Neuron (in vitro differentiated cells): ENCODE measurements around the gene BTNL2.

Source experiments
- H2AFZ ChIP-seq: one replicate; pipeline ENCODE4 v1.6.1; 2013; ENCODE audit warnings: low read depth, mild to moderate bottlenecking, inconsistent platforms, low read length, moderate library complexity
- H3K27me3 ChIP-seq: one replicate; pipeline ENCODE4 v1.6.1; 2013; ENCODE audit warnings: low read length; ENCODE audit not compliant: insufficient read depth
- H3K36me3 ChIP-seq: one replicate; pipeline ENCODE4 v1.6.1; 2013; ENCODE audit warnings: low read length; ENCODE audit not compliant: insufficient read depth
- H3K4me1 ChIP-seq: one replicate; pipeline ENCODE4 v1.6.1; 2013; ENCODE audit warnings: low read length; ENCODE audit not compliant: insufficient read depth
- H3K4me3 ChIP-seq: 2 replicates; pipeline ENCODE4 v1.5.1; 2013; ENCODE audit warnings: mild to moderate bottlenecking, low read length, moderate library complexity
- H3K9me3 ChIP-seq: one replicate; pipeline ENCODE4 v1.6.1; 2013; ENCODE audit warnings: low read length

Gene BTNL2

GRCh38 chr6:32402812-32403211 lies 4.2 kb downstream of the BTNL2 start:
- Histone ChIP-seq H2AFZ (no peak overlapping the region), H3K27me3 (peaks cover 8% of the 10 kb centered on the region), H3K9me3 (no peaks in the 10 kb centered on the region), H3K4me1 (no peaks in the 10 kb centered on the region), H3K4me3 (no peak overlapping the region), H3K36me3 (no peaks in the 10 kb centered on the region)

- Histone ChIP-seq H3K9me3 (no peaks in the 10 kb centered on the region), H3K4me1 (no peaks in the 10 kb centered on the region), H3K4me3 (no peak overlapping the region), H3K36me3 (no peaks in the 10 kb centered on the region), H2AFZ (no peak overlapping the region), H3K27me3 (peaks cover 8% of the 10 kb centered on the region)
These were observed 5.6 kb downstream of the BTNL2 start for GRCh38 chr6:32401284-32401963.

DNA sequence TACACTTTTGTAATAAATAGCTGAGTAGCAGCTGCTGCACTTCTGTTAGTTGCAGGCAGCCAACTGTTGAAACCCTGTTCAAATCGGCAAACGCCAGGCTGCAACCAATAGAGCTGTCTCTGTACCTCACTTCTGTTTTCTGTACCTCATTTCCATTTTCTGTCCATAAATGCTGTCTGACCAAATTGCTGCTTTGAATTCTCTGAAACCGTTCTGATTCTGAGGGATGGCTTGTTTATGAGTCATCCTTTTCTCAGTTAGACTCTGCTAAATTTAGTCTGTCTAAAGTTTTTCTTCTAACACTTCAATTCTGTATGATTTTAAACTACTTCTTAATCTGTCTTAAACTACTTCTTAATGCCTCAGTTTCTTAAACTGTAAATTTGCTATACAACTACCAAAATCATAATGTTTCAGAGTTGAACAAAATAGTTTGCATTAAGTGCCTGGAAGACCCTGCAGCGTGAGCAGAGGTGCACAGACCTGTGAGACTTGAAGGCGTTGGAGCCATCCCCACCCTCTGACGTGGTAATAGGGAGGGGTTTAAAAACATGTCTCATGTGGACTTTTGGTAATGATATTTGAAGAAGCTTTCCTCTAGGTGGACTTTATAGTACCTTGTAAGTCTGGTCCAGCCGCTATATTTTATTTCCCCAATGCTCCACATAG lies 9.6 kb downstream of the BTNL2 start:
- Histone ChIP-seq H3K4me3 (no peak overlapping the region), H3K27me3 (peaks cover 4% of the 10 kb centered on the region), H3K36me3 (no peaks in the 10 kb centered on the region), H3K4me1 (no peaks in the 10 kb centered on the region), H2AFZ (no peak overlapping the region), H3K9me3 (no peaks in the 10 kb centered on the region)

GRCh38 chr6:32396028-32396427 lies 11.0 kb downstream of the BTNL2 start:
- no peak overlapping the region for H2AFZ ChIP-seq
- no peaks in the 10 kb centered on the region for H3K9me3 ChIP-seq
- no peaks in the 10 kb centered on the region for H3K36me3 ChIP-seq
- H3K27me3 ChIP-seq = peaks cover 4% of the 10 kb centered on the region
- H3K4me3 ChIP-seq = no peak overlapping the region
- H3K4me1 ChIP-seq = no peaks in the 10 kb centered on the region

GRCh38 chr6:32393665-32394420 lies 13.1 kb downstream of the BTNL2 start:
- Histone ChIP-seq H3K9me3 (no peaks in the 10 kb centered on the region), H2AFZ (no peak overlapping the region), H3K4me1 (no peaks in the 10 kb centered on the region), H3K36me3 (no peaks in the 10 kb centered on the region), H3K27me3 (peaks cover 4% of the 10 kb centered on the region), H3K4me3 (no peak overlapping the region)

- H3K36me3 ChIP-seq = no peaks in the 10 kb centered on the region
- no peak overlapping the region for H3K4me3 ChIP-seq
- H3K4me1 ChIP-seq = no peaks in the 10 kb centered on the region
These were observed 15.5 kb downstream of the BTNL2 start for GRCh38 chr6:32391505-32391904.

GRCh38 chr6:32387589-32388340 lies 19.2 kb downstream of the BTNL2 start:
- no peaks in the 10 kb centered on the region for H3K27me3 ChIP-seq
- H2AFZ ChIP-seq = no peak overlapping the region
- H3K36me3 ChIP-seq = no peaks in the 10 kb centered on the region
- H3K9me3 ChIP-seq = no peaks in the 10 kb centered on the region
- H3K4me3 ChIP-seq = no peak overlapping the region
- H3K4me1 ChIP-seq = no peaks in the 10 kb centered on the region

More at GRCh38 chr6:32391505-32391904, 15.5 kb downstream of the BTNL2 start:
- Histone ChIP-seq H3K27me3 (peaks cover 4% of the 10 kb centered on the region), H2AFZ (no peak overlapping the region), H3K9me3 (no peaks in the 10 kb centered on the region)

- no peaks in the 10 kb centered on the region for H3K4me1 ChIP-seq
- H2AFZ ChIP-seq = no peak overlapping the region
- no peaks in the 10 kb centered on the region for H3K9me3 ChIP-seq
- no peak overlapping the region for H3K4me3 ChIP-seq
- no peaks in the 10 kb centered on the region for H3K27me3 ChIP-seq
- H3K36me3 ChIP-seq = no peaks in the 10 kb centered on the region
These were observed 20.9 kb downstream of the BTNL2 start for GRCh38 chr6:32386040-32386439.

DNA sequence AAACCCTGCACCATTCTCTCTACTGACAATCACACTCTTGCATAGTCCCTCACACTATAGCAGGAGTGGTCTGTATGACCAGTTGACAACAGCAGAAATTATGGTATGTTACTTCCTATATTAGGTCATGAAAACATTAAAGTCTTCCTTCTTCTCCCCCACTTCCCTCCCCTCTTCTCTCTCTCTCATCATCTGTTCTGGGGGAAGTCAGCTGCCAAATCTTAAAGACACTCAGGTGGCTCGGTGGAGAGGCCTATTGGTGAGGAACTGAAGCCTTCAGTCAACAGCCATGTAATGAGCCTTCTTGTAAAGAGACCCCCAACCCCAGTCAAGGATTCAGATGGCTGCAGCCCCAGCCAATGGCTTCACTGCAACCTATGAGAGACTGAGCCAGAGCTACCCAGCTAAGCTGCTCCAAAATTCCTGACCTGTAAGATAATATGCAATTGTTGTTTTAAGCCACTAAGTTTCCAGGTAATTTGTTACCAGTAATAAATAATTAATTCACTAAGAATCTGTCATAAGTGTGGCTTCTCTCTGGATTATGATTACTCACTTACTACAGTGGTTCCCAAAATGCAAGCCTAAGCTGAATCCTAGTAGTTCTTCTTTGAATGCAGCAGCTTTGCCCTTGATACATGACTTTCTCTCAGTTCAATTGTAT lies 24.1 kb downstream of the BTNL2 start:
- H3K4me1 ChIP-seq = no peaks in the 10 kb centered on the region
- no peak overlapping the region for H3K4me3 ChIP-seq
- H2AFZ ChIP-seq = no peak overlapping the region
- H3K27me3 ChIP-seq = no peaks in the 10 kb centered on the region
- no peaks in the 10 kb centered on the region for H3K9me3 ChIP-seq
- H3K36me3 ChIP-seq = no peaks in the 10 kb centered on the region

GRCh38 chr6:32379545-32379944 lies 27.4 kb downstream of the BTNL2 start:
- Histone ChIP-seq H3K9me3 (no peaks in the 10 kb centered on the region), H3K4me1 (no peaks in the 10 kb centered on the region), H3K4me3 (no peak overlapping the region), H2AFZ (no peak overlapping the region), H3K27me3 (no peaks in the 10 kb centered on the region), H3K36me3 (no peaks in the 10 kb centered on the region)

- Histone ChIP-seq H3K4me1 (no peaks in the 10 kb centered on the region), H3K36me3 (no peaks in the 10 kb centered on the region), H2AFZ (no peak overlapping the region), H3K9me3 (no peaks in the 10 kb centered on the region), H3K4me3 (no peak overlapping the region), H3K27me3 (no peaks in the 10 kb centered on the region)
These were observed 31.0 kb downstream of the BTNL2 start for GRCh38 chr6:32375739-32376529.

DNA sequence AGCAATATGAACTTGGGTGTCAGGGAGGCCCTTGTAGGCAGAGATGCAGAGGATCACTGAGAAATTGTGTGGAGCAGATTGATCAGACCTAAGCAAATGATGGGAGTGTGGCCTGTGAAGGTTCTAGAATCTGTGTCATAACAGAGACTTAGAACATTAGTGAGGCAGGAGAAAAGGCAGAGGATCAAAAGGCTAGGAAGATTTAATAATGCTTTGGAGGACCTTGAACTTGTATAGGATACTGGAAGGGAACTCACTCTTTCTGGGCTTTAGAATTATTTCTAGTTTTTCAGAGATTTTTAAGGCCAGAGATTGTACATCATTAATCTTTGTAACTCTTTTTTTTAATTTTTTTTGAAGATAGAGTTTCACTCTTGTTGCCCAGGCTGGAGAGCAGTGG lies 35.2 kb downstream of the BTNL2 start, which contains the start of gene TSBP1:
TSBP1 (minus strand) TSS at position 101 of the 400 bp plus-strand sequence. CDS start 197 bp downstream, outside the sequence.
- Histone ChIP-seq H2AFZ (no peak within 1 kb of the TSS), H3K36me3 (no peaks in the 10 kb centered on the region), H3K4me1 (no peaks in the 10 kb centered on the region), H3K9me3 (no peaks in the 10 kb centered on the region), H3K27me3 (no peaks in the 10 kb centered on the region), H3K4me3 (no peak within 1 kb of the TSS)
